Left lobe of liver (tissue), 2 donors: ENCODE results near the gene TOR1AIP2. TPM values are rescaled to one million over a fixed set of nuclear protein-coding genes. Genes with fewer than 3 reads are reported as not detected.
"Not testable (repeated sequence)": the region's sequence is repeated elsewhere in the genome, so short reads cannot be mapped to it uniquely, and the experiment has no call there.

Source experiments
- ATAC-seq: fragments of 200-7000 bp; cut with Tn5 transposase; one replicate; pipeline ENCODE4 v1.9.1; 2020; ENCODE audit warnings: mild to moderate bottlenecking, moderate library complexity
- DNase-seq: peaks from one replicate; pipeline ENCODE4 v3.0.0-alpha.2; 2020; ENCODE audit warnings: low spot score
- total RNA-seq: library from RNA; stranded (reverse); gene quantifications from one replicate; pipeline ENCODE4 v1.2.1, GENCODE V29; 2021
- donor health status: DM: no; HTN: no; CAD: no; lungs with moderate emphysema.
- donor health status: DM: no; HTN: yes; CAD: no.

TOR1AIP2 gene
- total RNA-seq, 1 donor from 2014 or later = 84.1 TPM

- ATAC-seq (peak; percentile 22), DNase-seq (no peak)
These were observed 1.3 kb downstream of the TOR1AIP2 start for GRCh38 chr1:179876300-179876715.

GRCh38 chr1:179875596-179876299 lies 1.9 kb downstream of the TOR1AIP2 start:
- ATAC-seq = no peak
- no peak for DNase-seq

GRCh38 chr1:179873438-179873851 lies 4.2 kb downstream of the TOR1AIP2 start:
- DNase-seq (no peak), ATAC-seq (peak; percentile 67)

GRCh38 chr1:179872558-179872957 lies 5.0 kb downstream of the TOR1AIP2 start:
- ATAC-seq = no peak

GRCh38 chr1:179871940-179872339 lies 5.7 kb downstream of the TOR1AIP2 start:
- ATAC-seq = no peak
- no peak for DNase-seq

More at GRCh38 chr1:179872558-179872957, 5.0 kb downstream of the TOR1AIP2 start:
- no peak for DNase-seq

- DNase-seq = no peak
- no peak for ATAC-seq
These were observed 6.7 kb downstream of the TOR1AIP2 start for GRCh38 chr1:179870870-179871269.

GRCh38 chr1:179867493-179868330 lies 9.9 kb downstream of the TOR1AIP2 start:
- ATAC-seq = peak; percentile 82
- DNase-seq = no peak

- ATAC-seq (no peak), DNase-seq (no peak)
These were observed 11.0 kb downstream of the TOR1AIP2 start for GRCh38 chr1:179866616-179867015.

GRCh38 chr1:179865377-179865776 lies 12.2 kb downstream of the TOR1AIP2 start:
- no peak for DNase-seq

GRCh38 chr1:179860652-179861051 lies 17.0 kb downstream of the TOR1AIP2 start:
- DNase-seq (no peak), ATAC-seq (no peak)

More at GRCh38 chr1:179865377-179865776, 12.2 kb downstream of the TOR1AIP2 start:
- no peak for ATAC-seq

- DNase-seq (no peak), ATAC-seq (no peak)
These were observed 20.6 kb downstream of the TOR1AIP2 start for GRCh38 chr1:179857009-179857408.

- DNase-seq (no peak), ATAC-seq (no peak)
These were observed 21.3 kb downstream of the TOR1AIP2 start for GRCh38 chr1:179856296-179856695.

- not testable (repeated sequence) for ATAC-seq, DNase-seq
These were observed 21.8 kb downstream of the TOR1AIP2 start for GRCh38 chr1:179855831-179856230.

- no peak for ATAC-seq
- no peak for DNase-seq
These were observed 24.5 kb downstream of the TOR1AIP2 start for GRCh38 chr1:179853102-179853501.

GRCh38 chr1:179848233-179848632 lies 29.4 kb downstream of the TOR1AIP2 start:
- ATAC-seq = no peak

GRCh38 chr1:179840107-179840506 lies 37.5 kb downstream of the TOR1AIP2 start:
- ATAC-seq = no peak
- DNase-seq = no peak

More at GRCh38 chr1:179848233-179848632, 29.4 kb downstream of the TOR1AIP2 start:
- no peak for DNase-seq

- ATAC-seq, DNase-seq: not testable (repeated sequence)
These were observed 40.7 kb downstream of the TOR1AIP2 start for GRCh38 chr1:179836686-179837445.

GRCh38 chr1:179831852-179832699 lies 45.5 kb downstream of the TOR1AIP2 start:
- ATAC-seq = no peak
- DNase-seq = no peak

GRCh38 chr1:179831225-179831624 lies 46.4 kb downstream of the TOR1AIP2 start:
- no peak for DNase-seq
- ATAC-seq = no peak

GRCh38 chr1:179828554-179829110 lies 49.0 kb downstream of the TOR1AIP2 start:
- no peak for ATAC-seq

More at GRCh38 chr1:179828554-179829110, 49.0 kb downstream of the TOR1AIP2 start:
- no peak for DNase-seq
